AG04449 (cell line): Measurements from ENCODE around the gene HLF.

Source experiments
- CTCF ChIA-PET: fragments of 350-600 bp; formaldehyde crosslinking; extraction: SDS; loops from one replicate; lab custom pipeline; 2021; ENCODE audit warnings: antibody characterized with exemption; lab: Yijun Ruan, JAX
- POLR2A ChIA-PET: fragments of 400-600, 350-600 bp; formaldehyde crosslinking; extraction: SDS; loops from one replicate; lab custom pipeline; 2020; ENCODE audit warnings: antibody characterized with exemption, inconsistent platforms; lab: Yijun Ruan, JAX
- DNase-seq: peaks from one replicate; pipeline ENCODE4 v3.0.0-alpha.2; 2010; ENCODE audit warnings: low read depth, low spot score
- H3K4me3 ChIP-seq: 2 replicates; pipeline ENCODE4 v1.5.1; 2011; ENCODE audit warnings: low read depth, mild to moderate bottlenecking, control low read depth, low read length
- TF ChIP-seq, protein P1 (sequence below): IDR thresholded peaks from one replicate; pipeline ENCODE4 v1.5.1; 2011; ENCODE audit warnings: mild to moderate bottlenecking, moderate library complexity, low read length, control low read depth, inconsistent platforms; ENCODE audit not compliant: insufficient read depth; ENCODE audit errors: missing control alignments

The HLF gene

GRCh38 chr17:55281649-55282378, 17.1 kb downstream of the HLF start:
- ChIA-PET POLR2A (no interaction called here), CTCF (interaction anchor here (1.2 kb wide), 1 partner anchor 14 kb away, joined by 6 read pairs; no protein-coding TSS in a partner anchor)
- H3K4me3 ChIP-seq = no peak overlapping the region
- DNase-seq = no peak
- TF ChIP-seq, protein P1, sequence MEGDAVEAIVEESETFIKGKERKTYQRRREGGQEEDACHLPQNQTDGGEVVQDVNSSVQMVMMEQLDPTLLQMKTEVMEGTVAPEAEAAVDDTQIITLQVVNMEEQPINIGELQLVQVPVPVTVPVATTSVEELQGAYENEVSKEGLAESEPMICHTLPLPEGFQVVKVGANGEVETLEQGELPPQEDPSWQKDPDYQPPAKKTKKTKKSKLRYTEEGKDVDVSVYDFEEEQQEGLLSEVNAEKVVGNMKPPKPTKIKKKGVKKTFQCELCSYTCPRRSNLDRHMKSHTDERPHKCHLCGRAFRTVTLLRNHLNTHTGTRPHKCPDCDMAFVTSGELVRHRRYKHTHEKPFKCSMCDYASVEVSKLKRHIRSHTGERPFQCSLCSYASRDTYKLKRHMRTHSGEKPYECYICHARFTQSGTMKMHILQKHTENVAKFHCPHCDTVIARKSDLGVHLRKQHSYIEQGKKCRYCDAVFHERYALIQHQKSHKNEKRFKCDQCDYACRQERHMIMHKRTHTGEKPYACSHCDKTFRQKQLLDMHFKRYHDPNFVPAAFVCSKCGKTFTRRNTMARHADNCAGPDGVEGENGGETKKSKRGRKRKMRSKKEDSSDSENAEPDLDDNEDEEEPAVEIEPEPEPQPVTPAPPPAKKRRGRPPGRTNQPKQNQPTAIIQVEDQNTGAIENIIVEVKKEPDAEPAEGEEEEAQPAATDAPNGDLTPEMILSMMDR = no peak

GRCh38 chr17:55282379-55282702, 17.6 kb downstream of the HLF start:
- TF ChIP-seq, protein P1 = no peak
- no peak overlapping the region for H3K4me3 ChIP-seq
- POLR2A ChIA-PET = no interaction called here
- CTCF ChIA-PET = interaction anchor here (0.9 kb wide), 1 partner anchor 12 kb away, joined by 3 read pairs; no protein-coding TSS in a partner anchor
- no peak for DNase-seq

DNA sequence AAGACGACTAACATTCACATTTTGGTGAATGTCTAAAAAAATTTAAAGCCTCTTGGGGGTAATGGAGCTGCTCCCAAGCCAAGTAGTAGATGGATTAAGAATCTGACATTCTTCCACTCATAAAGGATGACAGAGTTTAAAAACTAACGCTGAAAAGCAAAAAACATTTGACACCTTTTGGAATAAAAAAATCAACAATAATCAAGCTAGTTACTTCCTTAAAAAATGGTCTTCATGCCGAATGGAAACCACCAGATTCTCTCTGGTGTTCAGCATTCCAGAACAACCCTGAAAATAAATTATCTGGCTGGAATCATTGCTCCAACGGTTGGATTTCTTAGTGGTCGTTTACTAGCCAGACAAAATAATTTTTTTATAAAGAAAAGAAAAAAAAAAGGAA, 18.0 kb downstream of the HLF start:
- TF ChIP-seq, protein P1 = no peak
- ChIA-PET CTCF (interaction anchor here (0.9 kb wide), 1 partner anchor 12 kb away, joined by 3 read pairs; no protein-coding TSS in a partner anchor), POLR2A (no interaction called here)
- no peak for DNase-seq
- no peak overlapping the region for H3K4me3 ChIP-seq

DNA sequence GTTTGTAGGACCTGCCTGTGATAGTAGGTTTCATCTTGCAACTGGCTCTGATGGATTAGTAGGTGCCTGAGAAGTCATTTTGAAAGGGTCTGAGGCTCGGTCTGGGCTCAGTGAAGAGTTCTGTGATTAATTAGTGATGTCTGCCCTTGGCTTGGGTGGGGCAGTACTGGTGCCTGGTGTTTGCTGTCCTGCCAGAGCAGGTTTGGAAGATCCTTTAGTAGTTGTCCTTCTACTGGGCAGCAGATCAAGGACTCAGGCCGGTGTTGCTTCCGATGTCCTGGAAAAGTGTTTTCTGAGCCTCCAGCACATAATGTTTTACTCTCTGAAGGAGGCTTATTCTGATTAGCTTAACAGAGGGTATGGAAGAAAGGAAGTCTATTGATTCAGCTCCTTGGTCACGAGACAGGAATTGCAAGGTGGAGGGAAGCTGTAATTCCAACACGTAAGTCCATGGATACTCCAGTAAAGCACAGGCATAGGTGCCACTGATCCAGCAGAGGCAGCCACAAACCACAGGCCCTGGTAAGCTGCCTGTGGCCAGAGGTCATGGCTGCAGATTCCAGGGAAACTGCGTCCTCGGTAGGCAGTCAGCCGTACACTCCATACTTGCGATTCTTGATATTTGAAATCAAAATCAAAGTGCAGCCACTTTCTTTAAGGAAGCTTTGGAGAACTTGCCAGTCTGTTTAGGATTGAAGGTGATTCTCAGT, 18.7 kb downstream of the HLF start:
- POLR2A ChIA-PET = no interaction called here
- DNase-seq = no peak
- no peak overlapping the region for H3K4me3 ChIP-seq
- CTCF ChIA-PET = interaction anchor here (0.9 kb wide), 1 partner anchor 11 kb away, joined by 3 read pairs; no protein-coding TSS in a partner anchor
- TF ChIP-seq, protein P1 = no peak

DNA sequence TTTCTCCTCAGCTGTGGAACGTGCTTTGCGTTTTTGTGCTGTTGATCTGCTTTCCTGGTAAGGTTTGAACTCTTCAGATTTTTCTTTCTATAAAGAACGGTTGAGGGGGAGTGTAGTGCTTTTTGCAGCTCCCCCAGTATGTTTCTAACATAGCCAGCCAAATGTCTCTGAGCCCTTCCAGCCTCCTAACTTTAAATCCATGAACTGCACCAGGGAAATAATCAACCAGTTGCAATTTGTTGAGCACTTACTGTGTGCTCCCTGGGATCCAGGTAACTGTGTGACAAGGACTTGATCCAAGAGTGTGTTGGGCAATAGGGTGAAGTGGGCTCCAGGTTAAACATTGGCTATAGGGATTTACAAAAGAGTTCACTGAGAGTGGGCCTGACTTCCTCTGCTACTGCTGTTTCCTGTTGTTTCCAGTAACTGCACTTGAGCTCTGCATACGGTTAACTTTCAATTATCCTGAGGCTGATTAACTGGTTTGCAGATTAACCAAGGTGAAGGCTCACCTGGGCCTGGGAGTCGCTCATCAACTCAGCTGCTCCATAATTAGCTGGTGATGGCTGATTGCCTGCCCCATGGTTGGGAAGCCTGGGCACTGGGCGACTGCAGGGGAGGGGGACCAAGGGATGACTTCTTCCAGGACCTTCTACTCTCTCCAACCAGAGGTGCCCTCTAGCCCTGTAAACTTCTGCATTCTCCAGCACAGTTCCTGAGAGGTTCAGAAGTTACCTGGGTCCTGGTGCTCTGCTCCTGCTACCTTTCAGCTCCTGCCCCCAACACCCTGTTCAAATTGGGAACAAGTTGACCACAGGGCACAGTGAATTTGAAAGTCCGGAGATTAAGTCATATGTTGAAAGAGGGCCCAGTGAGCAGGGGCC, 19.5 kb downstream of the HLF start:
- TF ChIP-seq, protein P1 = no peak
- POLR2A ChIA-PET = no interaction called here

More for the DNA sequence above, 19.5 kb downstream of the HLF start:
- DNase-seq = no peak
- CTCF ChIA-PET = no interaction called here
- H3K4me3 ChIP-seq = no peak overlapping the region
